DND-41 (cell line): Measurements from ENCODE around the gene C19orf73.

ENCODE experiments used
- ATAC-seq: fragments of 200-7000 bp; cut with Tn5 transposase; 3 replicates; pipeline ENCODE4 v1.9.1; 2021; ENCODE audit warnings: low read depth; ENCODE audit not compliant: insufficient read depth
- DNase-seq: peaks from one replicate; pipeline ENCODE4 v3.0.0-alpha.2; 2020
- H2AFZ ChIP-seq: 2 replicates; pipeline ENCODE4 v1.6.0; 2012; ENCODE audit warnings: low read depth, low read length
- H3K27ac ChIP-seq: 2 replicates; pipeline ENCODE4 v1.5.1; 2012; ENCODE audit warnings: low read length, inconsistent platforms
- H3K27me3 ChIP-seq: fragments of 200-600 bp; sonication (generic); 2 replicates; pipeline ENCODE4 v1.6.0; 2012; ENCODE audit warnings: low read length, mild to moderate bottlenecking, inconsistent platforms; ENCODE audit not compliant: insufficient read depth, poor library complexity
- H3K36me3 ChIP-seq: 2 replicates; pipeline ENCODE4 v1.5.1; 2012; ENCODE audit warnings: low read length, inconsistent platforms; ENCODE audit not compliant: insufficient read depth
- H3K4me1 ChIP-seq: 2 replicates; pipeline ENCODE4 v1.5.1; 2012; ENCODE audit warnings: mild to moderate bottlenecking, low read length; ENCODE audit not compliant: insufficient read depth
- H3K4me2 ChIP-seq: 2 replicates; pipeline ENCODE4 v1.6.0; 2012; ENCODE audit warnings: mild to moderate bottlenecking, moderate library complexity, low read length, inconsistent platforms; ENCODE audit not compliant: insufficient read depth
- H3K4me3 ChIP-seq, 2 experiments: fragments of 200-600 bp in 1 of 2; shearing (Covaris generic) in 1 of 2; 2 replicates each; pipeline ENCODE4 v1.5.1; 2012 to 2016; ENCODE audit warnings: inconsistent platforms in 2 of 2, low read length in 2 of 2, mild to moderate bottlenecking in 2 of 2, low read depth in 1 of 2, moderate library complexity in 1 of 2
- H3K79me2 ChIP-seq: 2 replicates; pipeline ENCODE4 v1.6.0; 2012; ENCODE audit warnings: low read length, inconsistent platforms; ENCODE audit not compliant: insufficient read depth
- H3K9ac ChIP-seq: 2 replicates; pipeline ENCODE4 v1.6.0; 2012; ENCODE audit warnings: low read depth, mild to moderate bottlenecking, inconsistent platforms, low read length, moderate library complexity
- H3K9me3 ChIP-seq: 2 replicates; pipeline ENCODE4 v1.5.1; 2012; ENCODE audit warnings: low read length, moderate library complexity, mild to moderate bottlenecking, inconsistent platforms; ENCODE audit not compliant: insufficient read depth, severe bottlenecking
- H4K20me1 ChIP-seq: 2 replicates; pipeline ENCODE4 v1.6.0; 2012; ENCODE audit warnings: low read length; ENCODE audit not compliant: insufficient read depth
- CTCF ChIP-seq: IDR thresholded peaks from 2 replicates; pipeline ENCODE4 v1.5.1; 2012; ENCODE audit warnings: borderline replicate concordance, low read length, moderate library complexity, mild to moderate bottlenecking; ENCODE audit not compliant: poor library complexity, severe bottlenecking; ENCODE audit errors: extremely low read depth
- EZH2 ChIP-seq: IDR thresholded peaks from 3 replicates; pipeline ENCODE4 v1.6.1; 2012; ENCODE audit warnings: borderline replicate concordance, low read depth, mild to moderate bottlenecking, moderate library complexity, low read length, inconsistent platforms; ENCODE audit not compliant: severe bottlenecking

C19orf73 gene

GRCh38 chr19:49071860-49072547 lies 46.9 kb downstream of the C19orf73 start:
- no peaks in the 10 kb centered on the region for H3K9me3 ChIP-seq
- H3K4me1 ChIP-seq: no peaks in the 10 kb centered on the region
- DNase-seq (no peak), ATAC-seq (no peak)
- H4K20me1 ChIP-seq: no peaks in the 10 kb centered on the region
- no peak overlapping the region for H3K9ac ChIP-seq
- H2AFZ ChIP-seq: no peak overlapping the region
- no peaks in the 10 kb centered on the region for H3K36me3 ChIP-seq
- H3K79me2 ChIP-seq: no peaks in the 10 kb centered on the region
- TF ChIP-seq EZH2 (no peak), CTCF (no peak)
- no peak overlapping the region for H3K4me2 ChIP-seq
- no peaks in the 10 kb centered on the region for H3K27me3 ChIP-seq
- H3K27ac ChIP-seq: no peak overlapping the region
- no peak overlapping the region for H3K4me3 ChIP-seq

- Histone ChIP-seq H3K27me3 (peaks cover 9% of the 10 kb centered on the region), H3K4me2 (no peak overlapping the region), H3K4me1 (no peaks in the 10 kb centered on the region), H3K9ac (no peak overlapping the region), H2AFZ (no peak overlapping the region), H3K79me2 (no peaks in the 10 kb centered on the region), H3K27ac (no peak overlapping the region), H3K4me3 (no peak overlapping the region), H3K9me3 (no peaks in the 10 kb centered on the region), H4K20me1 (no peaks in the 10 kb centered on the region), H3K36me3 (no peaks in the 10 kb centered on the region)
- no peak for DNase-seq
- TF ChIP-seq EZH2: no peak
- no peak for TF ChIP-seq CTCF
- no peak for ATAC-seq
Observed at GRCh38 chr19:49070416-49070815, 48.5 kb downstream of the C19orf73 start.

- H3K27me3 ChIP-seq: peaks cover 10% of the 10 kb centered on the region
- H3K4me2 ChIP-seq: no peak overlapping the region
- H3K4me1 ChIP-seq: no peaks in the 10 kb centered on the region
- TF ChIP-seq EZH2 (no peak), CTCF (no peak)
- ATAC-seq (no peak), DNase-seq (no peak)
- no peak overlapping the region for H2AFZ ChIP-seq
- no peaks in the 10 kb centered on the region for H3K9me3 ChIP-seq
- no peaks in the 10 kb centered on the region for H3K79me2 ChIP-seq
- H4K20me1 ChIP-seq: no peaks in the 10 kb centered on the region
- no peak overlapping the region for H3K27ac ChIP-seq
- no peak overlapping the region for H3K4me3 ChIP-seq
- no peak overlapping the region for H3K9ac ChIP-seq
- H3K36me3 ChIP-seq: no peaks in the 10 kb centered on the region
Observed at GRCh38 chr19:49069026-49069425, 49.9 kb downstream of the C19orf73 start.
